Keratinocyte (primary cell): ENCODE data around the gene CTDSPL2. TPM values are rescaled to one million over a fixed set of nuclear protein-coding genes. Genes with fewer than 3 reads are reported as not detected.
"Not testable (repeated sequence)": the region's sequence is repeated elsewhere in the genome, so short reads cannot be mapped to it uniquely, and the experiment has no call there.

ENCODE experiments used
- DNase-seq: peaks from one replicate; pipeline ENCODE4 v3.0.0-alpha.2; 2011; ENCODE audit warnings: low read depth, missing footprints, low spot score
- FAIRE-seq: peaks from 2 replicates; lab custom pipeline; 2011; peaks lifted over from hg19 to GRCh38; lab: Jason Lieb, UNC
- H2AFZ ChIP-seq: 2 replicates; pipeline ENCODE4 v1.6.0; 2012; ENCODE audit warnings: low read length, control low read depth, inconsistent platforms; ENCODE audit not compliant: control insufficient read depth
- H3K27ac ChIP-seq: 2 replicates; pipeline ENCODE4 v1.5.1; 2011; ENCODE audit warnings: low read length; ENCODE audit not compliant: control insufficient read depth, insufficient read depth
- H3K27me3 ChIP-seq: 3 replicates; pipeline ENCODE4 v1.6.0; 2011; ENCODE audit warnings: low read length; ENCODE audit not compliant: control insufficient read depth, insufficient read depth; ENCODE audit errors: extremely low read depth
- H3K36me3 ChIP-seq, 2 experiments: 2 replicates in 1 of 2; 3 replicates in 1 of 2; pipeline ENCODE4 v1.5.1; 2011; ENCODE audit warnings: low read length in 2 of 2, mild to moderate bottlenecking in 1 of 2; ENCODE audit not compliant: control insufficient read depth in 2 of 2, insufficient read depth in 2 of 2; ENCODE audit errors: extremely low read depth in 1 of 2
- H3K4me1 ChIP-seq: 3 replicates; pipeline ENCODE4 v1.5.1; 2011; ENCODE audit warnings: low read length; ENCODE audit not compliant: control insufficient read depth, insufficient read depth; ENCODE audit errors: extremely low read depth
- H3K4me2 ChIP-seq: 3 replicates; pipeline ENCODE4 v1.6.0; 2011; ENCODE audit warnings: low read depth, low read length; ENCODE audit not compliant: control insufficient read depth, insufficient read depth; ENCODE audit errors: extremely low read depth
- H3K4me3 ChIP-seq, 3 experiments: fragments of 200-600 bp in 1 of 3; sonication (generic) in 1 of 3; 2 replicates in 2 of 3; 3 replicates in 1 of 3; pipeline ENCODE4 v1.5.1; 2011 to 2016; ENCODE audit warnings: low read length in 3 of 3, mild to moderate bottlenecking in 3 of 3, control low read depth in 2 of 3, inconsistent platforms in 1 of 3, low read depth in 1 of 3, mixed read lengths in 1 of 3, mixed run types in 1 of 3, moderate library complexity in 1 of 3; ENCODE audit not compliant: control insufficient read depth in 2 of 3, insufficient read depth in 2 of 3; ENCODE audit errors: extremely low read depth in 1 of 3
- H3K79me2 ChIP-seq: 2 replicates; pipeline ENCODE4 v1.6.0; 2012; ENCODE audit warnings: low read length; ENCODE audit not compliant: control insufficient read depth, insufficient read depth
- H3K9ac ChIP-seq: 3 replicates; pipeline ENCODE4 v1.6.0; 2011; ENCODE audit warnings: low read length; ENCODE audit not compliant: control insufficient read depth, insufficient read depth; ENCODE audit errors: extremely low read depth
- H3K9me1 ChIP-seq: 3 replicates; pipeline ENCODE4 v1.6.0; 2011; ENCODE audit warnings: low read length; ENCODE audit not compliant: control insufficient read depth, insufficient read depth; ENCODE audit errors: extremely low read depth
- H3K9me3 ChIP-seq: 2 replicates; pipeline ENCODE4 v1.5.1; 2012; ENCODE audit warnings: low read depth, low read length; ENCODE audit not compliant: control insufficient read depth
- H4K20me1 ChIP-seq: 3 replicates; pipeline ENCODE4 v1.6.0; 2011; ENCODE audit warnings: low read length; ENCODE audit not compliant: control insufficient read depth, insufficient read depth; ENCODE audit errors: extremely low read depth
- EZH2 ChIP-seq: IDR thresholded peaks from one replicate; pipeline ENCODE4 v1.6.1; 2012; ENCODE audit warnings: inconsistent platforms, mild to moderate bottlenecking, low read length, moderate library complexity
- dilution Hi-C: fragments of 300-500 bp; cut with MboI; formaldehyde crosslinking; loops from one replicate; pipeline ENCODE4 v1.7.0; 2020; ENCODE audit warnings: low sequenced_read_pairs; ENCODE audit not compliant: extremely low pct_ligation_motif_present
- polyA plus RNA-seq, 5 experiments: library from polyadenylated mRNA; depleted of rRNA in 3 of 5; stranded (reverse) in 3 of 5; stranded (forward) in 1 of 5; unstranded in 1 of 5; fragments of >200 nt; gene quantifications; 1 replicate in 1 of 5; 2 replicates in 3 of 5; 3 replicates in 1 of 5; pipeline versions ENCODE4 v1.2.1 to v1.2.3, GENCODE V29; 2011 to 2012; ENCODE audit warnings: missing spikeins in 2 of 5, low read depth in 1 of 5, low replicate concordance in 1 of 5
- TF ChIP-seq, protein P1 (sequence below), 3 experiments: IDR thresholded peaks in 1 of 3; conservative IDR thresholded peaks in 1 of 3; optimal IDR thresholded peaks in 1 of 3; 2 replicates in 2 of 3; 3 replicates in 1 of 3; pipeline versions ENCODE3 to v1.5.1; 2011; ENCODE audit warnings: low read length in 3 of 3, mild to moderate bottlenecking in 3 of 3, moderate library complexity in 2 of 3, control low read depth in 1 of 3, inconsistent platforms in 1 of 3; ENCODE audit not compliant: insufficient read depth in 2 of 3; ENCODE audit errors: extremely low read depth in 1 of 3

CTDSPL2 gene
- polyA plus RNA-seq, 1 donor (not counting 4 experiments of a cell fraction or from before 2014, with no cell fraction given): 19.2 TPM

DNA sequence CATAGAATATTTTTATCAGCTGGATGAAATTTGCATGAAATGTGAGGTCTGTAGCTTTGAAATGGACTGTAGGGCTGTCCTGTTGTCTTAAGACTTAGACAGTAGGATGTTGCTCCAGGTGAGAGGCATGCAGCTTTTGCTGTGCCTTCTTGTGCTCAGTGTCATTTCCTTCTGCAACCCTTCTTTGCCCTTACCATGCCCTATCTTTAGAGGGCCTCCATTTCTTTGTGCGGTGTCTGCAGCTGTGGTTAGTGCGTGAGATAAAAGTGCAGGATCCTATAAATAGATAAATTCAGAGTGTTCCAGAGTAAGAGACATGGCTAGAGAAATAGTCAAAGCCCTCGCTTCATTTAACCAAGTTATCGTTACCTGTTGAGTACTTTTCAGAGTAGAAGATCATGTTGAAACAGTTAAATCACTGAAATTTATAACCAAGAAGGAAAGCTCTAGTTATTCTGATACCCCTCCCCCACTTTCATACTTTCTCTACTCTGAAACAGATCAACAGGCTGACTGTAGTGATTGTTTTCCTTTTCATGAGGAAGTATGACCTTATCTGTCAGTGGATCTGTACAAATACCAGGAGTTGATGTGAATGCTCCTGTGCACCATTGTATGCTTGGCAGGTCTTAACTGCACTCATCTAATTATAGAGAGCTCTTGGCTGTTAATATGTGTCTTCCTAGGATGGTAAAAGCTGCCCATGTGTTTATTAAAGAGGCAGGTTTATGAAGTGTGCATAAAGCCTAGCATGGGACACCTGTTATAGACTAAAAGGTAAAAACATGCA, 127.7 kb downstream of the CTDSPL2 start:
- no peak overlapping the region for H3K27ac ChIP-seq
- no peak overlapping the region for H3K4me2 ChIP-seq
- H3K4me3 ChIP-seq: no peak overlapping the region
- H3K9me3 ChIP-seq: no peaks in the 10 kb centered on the region
- TF ChIP-seq, protein P1, sequence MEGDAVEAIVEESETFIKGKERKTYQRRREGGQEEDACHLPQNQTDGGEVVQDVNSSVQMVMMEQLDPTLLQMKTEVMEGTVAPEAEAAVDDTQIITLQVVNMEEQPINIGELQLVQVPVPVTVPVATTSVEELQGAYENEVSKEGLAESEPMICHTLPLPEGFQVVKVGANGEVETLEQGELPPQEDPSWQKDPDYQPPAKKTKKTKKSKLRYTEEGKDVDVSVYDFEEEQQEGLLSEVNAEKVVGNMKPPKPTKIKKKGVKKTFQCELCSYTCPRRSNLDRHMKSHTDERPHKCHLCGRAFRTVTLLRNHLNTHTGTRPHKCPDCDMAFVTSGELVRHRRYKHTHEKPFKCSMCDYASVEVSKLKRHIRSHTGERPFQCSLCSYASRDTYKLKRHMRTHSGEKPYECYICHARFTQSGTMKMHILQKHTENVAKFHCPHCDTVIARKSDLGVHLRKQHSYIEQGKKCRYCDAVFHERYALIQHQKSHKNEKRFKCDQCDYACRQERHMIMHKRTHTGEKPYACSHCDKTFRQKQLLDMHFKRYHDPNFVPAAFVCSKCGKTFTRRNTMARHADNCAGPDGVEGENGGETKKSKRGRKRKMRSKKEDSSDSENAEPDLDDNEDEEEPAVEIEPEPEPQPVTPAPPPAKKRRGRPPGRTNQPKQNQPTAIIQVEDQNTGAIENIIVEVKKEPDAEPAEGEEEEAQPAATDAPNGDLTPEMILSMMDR (optimal IDR thresholded peaks at IDR 0.05 in 1 of 3, IDR thresholded peaks at IDR 0.05 in 1 of 3, conservative IDR thresholded peaks at IDR 0.05 in 1 of 3; ENCODE audit: extremely low read depth in 1 of 3, insufficient read depth in 2 of 3, low read length in 3 of 3): no peak
- TF ChIP-seq EZH2: no peak
- H3K4me1 ChIP-seq: peaks cover 7% of the 10 kb centered on the region
- H3K9ac ChIP-seq: no peak overlapping the region
- H3K79me2 ChIP-seq: peaks cover 21% of the 10 kb centered on the region
- FAIRE-seq (no peak), DNase-seq (no peak)
- dilution Hi-C loops: no loop called here
- peaks cover 2% of the 10 kb centered on the region for H3K9me1 ChIP-seq
- H2AFZ ChIP-seq: no peak overlapping the region
- no peaks in the 10 kb centered on the region for H3K27me3 ChIP-seq
- peaks cover 2% of the 10 kb centered on the region for H4K20me1 ChIP-seq
- peaks cover 16 to 34% of the 10 kb centered on the region in 2 experiments for H3K36me3 ChIP-seq

DNA sequence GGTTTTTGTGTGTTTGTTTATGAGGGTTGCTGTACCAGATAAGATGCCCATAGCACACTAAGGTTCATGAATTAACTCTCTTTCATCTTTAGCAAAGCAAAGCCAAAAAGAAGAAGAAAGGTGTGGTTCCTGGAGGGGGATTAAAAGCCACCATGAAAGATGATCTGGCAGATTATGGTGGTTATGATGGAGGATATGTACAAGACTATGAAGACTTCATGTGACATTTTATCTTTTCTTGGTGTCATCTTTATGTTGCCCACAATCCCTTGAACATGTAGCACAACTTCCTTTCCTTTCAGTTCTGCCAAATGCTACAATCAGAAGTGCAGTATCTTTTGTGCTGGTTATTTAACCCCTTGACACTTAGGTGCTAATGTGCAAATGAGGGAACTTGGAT, 133.5 kb downstream of the CTDSPL2 start:
- H3K4me2 ChIP-seq, H3K79me2 ChIP-seq, H2AFZ ChIP-seq, H4K20me1 ChIP-seq, H3K27ac ChIP-seq, DNase-seq, H3K4me3 ChIP-seq, H3K9me3 ChIP-seq, H3K9ac ChIP-seq, dilution Hi-C loops, H3K27me3 ChIP-seq, H3K9me1 ChIP-seq, H3K4me1 ChIP-seq: not testable (repeated sequence)
- FAIRE-seq: peak; percentile 79
- peaks cover 28 to 36% of the 10 kb centered on the region in 2 experiments for H3K36me3 ChIP-seq
